ENCODE measurements around the gene SUGP2. TPM values are rescaled to one million over a fixed set of nuclear protein-coding genes. Genes with fewer than 3 reads are reported as not detected.

Gene SUGP2
- total and polyA plus RNA-seq, 4 donors = 7.4 to 93.1 (median 61.1) TPM

DNA sequence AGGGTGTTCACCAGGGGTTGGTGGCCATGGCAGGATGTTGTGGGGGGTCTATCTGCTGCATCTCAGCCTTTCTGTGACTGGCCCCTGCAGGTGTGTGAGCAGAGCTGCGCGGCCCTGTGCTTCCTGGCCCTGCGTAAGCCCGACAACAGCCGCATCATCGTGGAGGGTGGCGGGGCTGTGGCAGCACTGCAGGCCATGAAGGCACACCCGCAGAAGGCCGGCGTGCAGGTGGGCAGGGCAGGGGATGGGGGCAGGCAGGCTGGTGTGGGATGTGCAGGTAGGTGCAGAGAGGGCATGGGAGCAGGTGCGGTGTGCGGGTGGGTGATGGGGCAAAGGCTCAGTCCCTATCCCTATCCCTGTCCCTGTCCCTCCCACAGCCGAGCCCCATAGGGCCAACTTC lies 22.4 kb upstream of the SUGP2 start:
- no peak for ATAC-seq (ENCODE audit: low FRiP score)
- intact Hi-C loops (cut with DNase I) = loop anchor here in 1 of 2 donors (5.0 kb wide), 1 partner anchor 122 kb away; no protein-coding TSS in a partner anchor
- no peaks in the 10 kb centered on the region for H3K9me3 ChIP-seq (ENCODE audit: control insufficient read depth, low read length)
- whole genome bisulfite sequencing, 2 donors = 95 to 96% methylated on average over 13 of the region's 13 CpGs
- no peaks in the 10 kb centered on the region for H3K27me3 ChIP-seq (ENCODE audit: control insufficient read depth in 1 of 2, insufficient read depth in 2 of 2, low read length in 1 of 2)
- DNase-seq = no peak
- H3K36me3 ChIP-seq (ENCODE audit: control insufficient read depth in 1 of 2, insufficient read depth in 2 of 2, low read length in 1 of 2) = peaks cover 0 to 4% of the 10 kb centered on the region in 2 donors
- H3K4me1 ChIP-seq (ENCODE audit: control insufficient read depth in 1 of 2, insufficient read depth in 2 of 2, low read length in 2 of 2) = no peaks in the 10 kb centered on the region
- H3K4me3 ChIP-seq (ENCODE audit: low read length in 2 of 2) = no peak overlapping the region
- no peak overlapping the region for H3K27ac ChIP-seq (ENCODE audit: low read depth in 1 of 2, low read length in 2 of 2)

GRCh38 chr19:19054939-19055440 lies 21.7 kb upstream of the SUGP2 start:
- no peak for ATAC-seq (ENCODE audit: low FRiP score)
- H3K4me1 ChIP-seq (ENCODE audit: control insufficient read depth in 1 of 2, insufficient read depth in 2 of 2, low read length in 2 of 2) = no peaks in the 10 kb centered on the region
- intact Hi-C loops (cut with DNase I) = loop anchor here in 1 of 2 donors (5.0 kb wide), 1 partner anchor 122 kb away; no protein-coding TSS in a partner anchor
- 94% methylated on average over 19 of the region's 19 CpGs for WGBS, 2 donors
- peaks cover 0 to 4% of the 10 kb centered on the region in 2 donors for H3K36me3 ChIP-seq (ENCODE audit: control insufficient read depth in 1 of 2, insufficient read depth in 2 of 2, low read length in 1 of 2)
- H3K27ac ChIP-seq (ENCODE audit: low read depth in 1 of 2, low read length in 2 of 2) = no peak overlapping the region
- no peaks in the 10 kb centered on the region for H3K27me3 ChIP-seq (ENCODE audit: control insufficient read depth in 1 of 2, insufficient read depth in 2 of 2, low read length in 1 of 2)
- H3K9me3 ChIP-seq (ENCODE audit: control insufficient read depth, low read length) = no peaks in the 10 kb centered on the region
- no peak for DNase-seq
- H3K4me3 ChIP-seq (ENCODE audit: low read length in 2 of 2) = no peak overlapping the region

- 93 to 94% methylated on average over 15 of the region's 15 CpGs for WGBS, 2 donors
- Histone ChIP-seq H3K4me3 (ENCODE audit: low read length in 2 of 2) (no peak overlapping the region), H3K27me3 (ENCODE audit: control insufficient read depth in 1 of 2, insufficient read depth in 2 of 2, low read length in 1 of 2) (no peaks in the 10 kb centered on the region), H3K4me1 (ENCODE audit: control insufficient read depth in 1 of 2, insufficient read depth in 2 of 2, low read length in 2 of 2) (no peaks in the 10 kb centered on the region), H3K36me3 (ENCODE audit: control insufficient read depth in 1 of 2, insufficient read depth in 2 of 2, low read length in 1 of 2) (peaks cover 0 to 4% of the 10 kb centered on the region in 2 donors), H3K27ac (ENCODE audit: low read depth in 1 of 2, low read length in 2 of 2) (no peak overlapping the region), H3K9me3 (ENCODE audit: control insufficient read depth, low read length) (no peaks in the 10 kb centered on the region)
- intact Hi-C loops (cut with DNase I) = no loop called here
- no peak for DNase-seq
- no peak for ATAC-seq (ENCODE audit: low FRiP score)
Observed at GRCh38 chr19:19054315-19054938, 21.1 kb upstream of the SUGP2 start.

DNA sequence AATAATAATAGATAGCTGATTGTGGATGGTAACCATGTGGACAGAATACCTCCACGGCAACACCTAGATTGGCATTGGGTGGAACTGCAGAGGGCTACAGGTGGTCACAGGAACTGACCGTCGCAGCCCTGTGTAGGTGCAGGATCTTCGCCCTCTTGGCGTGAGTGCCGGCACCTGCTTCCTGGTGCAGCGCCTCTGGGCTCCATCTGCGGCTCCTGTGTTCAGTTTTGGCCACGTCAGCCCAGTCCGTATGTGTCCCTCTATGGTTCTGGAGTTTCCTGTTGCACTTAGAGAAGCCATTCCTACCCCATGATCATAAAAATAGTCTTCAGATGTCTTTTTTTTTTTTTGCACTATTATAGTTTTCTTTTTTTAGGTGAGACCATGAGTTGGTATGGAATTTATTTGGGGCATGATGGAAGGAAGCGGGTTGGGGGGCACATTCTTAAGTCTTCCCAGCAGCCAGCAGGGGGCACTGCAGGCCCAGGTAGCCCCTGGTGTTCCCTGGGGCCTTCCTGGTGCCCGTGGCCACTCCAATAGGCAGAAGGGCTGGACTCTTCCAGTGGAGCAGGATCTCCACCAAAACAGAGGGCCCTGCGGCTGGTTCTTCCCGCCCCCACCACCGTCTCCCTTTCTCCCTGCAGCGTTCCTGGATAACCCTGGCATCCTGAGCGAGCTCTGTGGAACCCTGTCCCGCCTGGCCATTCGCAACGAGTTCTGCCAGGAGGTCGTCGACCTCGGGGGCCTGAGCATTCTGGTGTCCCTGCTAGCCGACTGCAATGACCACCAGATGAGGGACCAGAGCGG lies 20.4 kb upstream of the SUGP2 start:
- peak; percentile 69 to 86 for DNase-seq
- Histone ChIP-seq H3K36me3 (ENCODE audit: control insufficient read depth in 1 of 2, insufficient read depth in 2 of 2, low read length in 1 of 2) (peaks cover 0 to 4% of the 10 kb centered on the region in 2 donors), H3K4me1 (ENCODE audit: control insufficient read depth in 1 of 2, insufficient read depth in 2 of 2, low read length in 2 of 2) (no peaks in the 10 kb centered on the region), H3K27ac (ENCODE audit: low read depth in 1 of 2, low read length in 2 of 2) (no peak overlapping the region), H3K27me3 (ENCODE audit: control insufficient read depth in 1 of 2, insufficient read depth in 2 of 2, low read length in 1 of 2) (no peaks in the 10 kb centered on the region), H3K4me3 (ENCODE audit: low read length in 2 of 2) (no peak overlapping the region), H3K9me3 (ENCODE audit: control insufficient read depth, low read length) (no peaks in the 10 kb centered on the region)
- peak; percentile 61 for ATAC-seq (ENCODE audit: low FRiP score)
- 88% methylated on average over 24 to 25 of the region's 25 CpGs for WGBS, 2 donors
- intact Hi-C loops (cut with DNase I) = loop anchor here in 1 of 2 donors (2.0 kb wide), 1 partner anchor 85 kb away; the partner anchor contains the start of gene TMEM161A

GRCh38 chr19:19052921-19053320 lies 19.6 kb upstream of the SUGP2 start:
- WGBS, 2 donors = 88 to 96% methylated on average over 1 of the region's 1 CpG
- no peaks in the 10 kb centered on the region for H3K9me3 ChIP-seq (ENCODE audit: control insufficient read depth, low read length)
- no peaks in the 10 kb centered on the region for H3K4me1 ChIP-seq (ENCODE audit: control insufficient read depth in 1 of 2, insufficient read depth in 2 of 2, low read length in 2 of 2)
- H3K27ac ChIP-seq (ENCODE audit: low read depth in 1 of 2, low read length in 2 of 2) = no peak overlapping the region
- ATAC-seq (ENCODE audit: low FRiP score) (no peak), DNase-seq (no peak)
- H3K27me3 ChIP-seq (ENCODE audit: control insufficient read depth in 1 of 2, insufficient read depth in 2 of 2, low read length in 1 of 2) = no peaks in the 10 kb centered on the region
- H3K4me3 ChIP-seq (ENCODE audit: low read length in 2 of 2) = no peak overlapping the region
- peaks cover 0 to 4% of the 10 kb centered on the region in 2 donors for H3K36me3 ChIP-seq (ENCODE audit: control insufficient read depth in 1 of 2, insufficient read depth in 2 of 2, low read length in 1 of 2)
- intact Hi-C loops (cut with DNase I) = loop anchor here in 1 of 2 donors (2.0 kb wide), 1 partner anchor 86 kb away; the partner anchor contains the start of gene TMEM161A

DNA sequence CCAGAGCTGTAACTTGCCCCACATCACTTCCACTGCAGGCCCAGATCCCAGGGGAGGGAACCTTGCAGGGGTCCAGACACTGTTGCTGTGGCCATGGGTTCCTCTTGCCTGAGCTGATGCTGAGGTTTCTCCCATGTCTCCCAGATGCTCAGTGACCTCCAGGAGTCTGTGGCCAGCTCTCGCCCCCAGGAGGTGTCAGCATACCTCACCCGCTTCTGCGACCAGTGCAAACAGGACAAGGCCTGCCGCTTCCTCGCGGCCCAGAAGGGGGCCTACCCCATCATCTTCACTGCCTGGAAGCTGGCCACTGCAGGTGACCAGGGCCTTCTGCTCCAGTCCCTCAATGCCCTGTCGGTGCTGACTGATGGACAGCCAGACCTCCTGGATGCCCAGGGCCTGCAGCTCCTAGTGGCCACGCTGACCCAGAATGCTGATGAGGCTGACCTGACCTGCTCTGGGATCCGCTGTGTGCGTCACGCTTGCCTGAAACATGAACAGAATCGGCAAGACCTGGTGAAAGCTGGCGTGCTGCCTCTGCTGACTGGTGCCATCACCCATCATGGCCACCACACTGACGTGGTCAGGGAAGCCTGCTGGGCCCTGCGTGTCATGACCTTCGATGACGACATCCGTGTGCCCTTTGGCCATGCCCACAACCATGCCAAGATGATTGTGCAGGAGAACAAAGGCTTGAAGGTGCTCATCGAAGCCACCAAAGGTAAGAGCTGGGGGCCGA lies 18.3 kb upstream of the SUGP2 start:
- ATAC-seq (ENCODE audit: low FRiP score) = no peak
- H3K36me3 ChIP-seq (ENCODE audit: control insufficient read depth in 1 of 2, insufficient read depth in 2 of 2, low read length in 1 of 2) = peaks cover 0 to 4% of the 10 kb centered on the region in 2 donors

DNA sequence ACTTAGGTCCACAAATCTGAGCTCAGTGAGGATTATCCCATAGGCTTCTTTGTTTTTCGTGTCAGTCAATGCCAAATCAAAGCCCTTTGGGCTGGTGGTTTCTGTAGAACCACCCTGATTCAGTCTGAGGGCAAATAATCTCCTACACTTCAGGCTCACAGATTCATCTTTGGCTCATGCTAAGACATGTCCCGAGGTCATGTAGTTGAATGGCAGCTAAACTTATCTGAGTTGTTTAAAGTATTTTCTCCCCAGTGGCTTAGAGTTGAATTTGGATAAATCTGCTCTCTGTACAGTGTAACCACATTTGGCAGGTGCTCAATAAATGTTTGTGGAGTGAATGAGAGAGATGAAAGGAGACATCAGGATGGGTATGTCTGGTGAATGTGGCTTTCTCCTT lies 17.4 kb upstream of the SUGP2 start:
- Histone ChIP-seq H3K27me3 (ENCODE audit: control insufficient read depth in 1 of 2, insufficient read depth in 2 of 2, low read length in 1 of 2) (no peaks in the 10 kb centered on the region), H3K4me3 (ENCODE audit: low read length in 2 of 2) (no peak overlapping the region), H3K27ac (ENCODE audit: low read depth in 1 of 2, low read length in 2 of 2) (no peak overlapping the region), H3K9me3 (ENCODE audit: control insufficient read depth, low read length) (no peaks in the 10 kb centered on the region), H3K4me1 (ENCODE audit: control insufficient read depth in 1 of 2, insufficient read depth in 2 of 2, low read length in 2 of 2) (no peaks in the 10 kb centered on the region), H3K36me3 (ENCODE audit: control insufficient read depth in 1 of 2, insufficient read depth in 2 of 2, low read length in 1 of 2) (peaks cover 0 to 4% of the 10 kb centered on the region in 2 donors)
- intact Hi-C loops (cut with DNase I) = no loop called here
- WGBS, 2 donors = 84 to 89% methylated on average over 2 of the region's 2 CpGs
- DNase-seq = no peak
- no peak for ATAC-seq (ENCODE audit: low FRiP score)

More for the DNA sequence above, 18.3 kb upstream of the SUGP2 start:
- Histone ChIP-seq H3K4me1 (ENCODE audit: control insufficient read depth in 1 of 2, insufficient read depth in 2 of 2, low read length in 2 of 2) (no peaks in the 10 kb centered on the region), H3K27ac (ENCODE audit: low read depth in 1 of 2, low read length in 2 of 2) (no peak overlapping the region), H3K9me3 (ENCODE audit: control insufficient read depth, low read length) (no peaks in the 10 kb centered on the region), H3K4me3 (ENCODE audit: low read length in 2 of 2) (no peak overlapping the region), H3K27me3 (ENCODE audit: control insufficient read depth in 1 of 2, insufficient read depth in 2 of 2, low read length in 1 of 2) (no peaks in the 10 kb centered on the region)
- 93% methylated on average over 20 of the region's 20 CpGs for WGBS, 2 donors
- DNase-seq = no peak
- intact Hi-C loops (cut with DNase I) = loop anchor here in 1 of 2 donors (2.0 kb wide), 1 partner anchor 87 kb away; the partner anchor contains the start of gene TMEM161A

GRCh38 chr19:19050104-19050503 lies 16.8 kb upstream of the SUGP2 start:
- Histone ChIP-seq H3K9me3 (ENCODE audit: control insufficient read depth, low read length) (no peaks in the 10 kb centered on the region), H3K36me3 (ENCODE audit: control insufficient read depth in 1 of 2, insufficient read depth in 2 of 2, low read length in 1 of 2) (peaks cover 0 to 4% of the 10 kb centered on the region in 2 donors), H3K27ac (ENCODE audit: low read depth in 1 of 2, low read length in 2 of 2) (no peak overlapping the region), H3K4me1 (ENCODE audit: control insufficient read depth in 1 of 2, insufficient read depth in 2 of 2, low read length in 2 of 2) (no peaks in the 10 kb centered on the region), H3K4me3 (ENCODE audit: low read length in 2 of 2) (no peak overlapping the region), H3K27me3 (ENCODE audit: control insufficient read depth in 1 of 2, insufficient read depth in 2 of 2, low read length in 1 of 2) (no peaks in the 10 kb centered on the region)
- intact Hi-C loops (cut with DNase I) = no loop called here
- ATAC-seq (ENCODE audit: low FRiP score) = no peak
- no peak for DNase-seq
- 87% methylated on average over 4 of the region's 4 CpGs for WGBS, 2 donors
